SK-N-SH treated with all-trans-retinoic acid at 6 μM for 48 hours (cell line): ENCODE data around the gene MAGOHB.

Experiments
- ARNTL ChIP-seq: fragments of 450-650 bp; formaldehyde crosslinking; IDR thresholded peaks from 2 replicates; pipeline ENCODE4 v1.5.0; 2020; ENCODE audit warnings: low read depth, mild to moderate bottlenecking, moderate library complexity, borderline replicate concordance
- PATZ1 ChIP-seq: fragments of 250-450 bp; sonication (Bioruptor Pico); IDR thresholded peaks from 2 replicates; pipeline ENCODE4 v1.8.0; 2020; ENCODE audit warnings: mild to moderate bottlenecking, moderate library complexity, borderline replicate concordance
- RARB ChIP-seq: fragments of 250-450 bp; sonication (Bioruptor Pico); IDR thresholded peaks from 2 replicates; pipeline ENCODE4 v1.8.0; 2021; ENCODE audit warnings: mild to moderate bottlenecking, moderate library complexity
- TCF4 ChIP-seq: fragments of 250-450 bp; sonication (Bioruptor Pico); IDR thresholded peaks from 2 replicates; pipeline ENCODE4 v1.8.0; 2021; ENCODE audit warnings: mild to moderate bottlenecking, moderate library complexity, borderline replicate concordance
- TSHZ2 ChIP-seq: fragments of 250-450 bp; sonication (Bioruptor Pico); IDR thresholded peaks from 2 replicates; pipeline ENCODE4 v1.5.0; 2020; ENCODE audit warnings: mild to moderate bottlenecking, moderate library complexity
- ZFP3 ChIP-seq: fragments of 250-450 bp; sonication (Bioruptor Pico); IDR thresholded peaks from 2 replicates; pipeline ENCODE4 v1.5.0; 2020; ENCODE audit warnings: mild to moderate bottlenecking, moderate library complexity
- ZNF565 ChIP-seq: fragments of 450-650 bp; formaldehyde crosslinking; conservative IDR thresholded peaks from 2 replicates; pipeline ENCODE4 v1.5.0; 2020; ENCODE audit warnings: low read depth, mild to moderate bottlenecking, moderate library complexity

GRCh38 chr12:10557766-10558165 is 55.6 kb downstream of the MAGOHB start:
- no peak for TF ChIP-seq TSHZ2 (CRISPR knock-in tag)
- TF ChIP-seq ZNF565 = no peak
- TF ChIP-seq ARNTL = no peak
- TF ChIP-seq PATZ1 = no peak
- no peak for TF ChIP-seq TCF4 (CRISPR knock-in tag)
- no peak for TF ChIP-seq ZFP3 (CRISPR knock-in tag)
- no peak for TF ChIP-seq RARB
